HEK293T (cell line): ENCODE results near the gene ALOX12.

Source experiments
- BHLHE40 ChIP-seq: fragments of 450-650 bp; IDR thresholded peaks from 2 replicates; pipeline ENCODE4 v1.6.1; 2016; ENCODE audit warnings: mild to moderate bottlenecking, moderate library complexity, borderline replicate concordance
- ELF4 ChIP-seq: fragments of 450-650 bp; IDR thresholded peaks from 2 replicates; pipeline ENCODE4 v1.6.1; 2017; ENCODE audit warnings: antibody characterized with exemption
- FOXK2 ChIP-seq: fragments of 450-650 bp; IDR thresholded peaks from 2 replicates; pipeline ENCODE4 v1.6.1; 2016; ENCODE audit warnings: mild to moderate bottlenecking
- HDGF ChIP-seq: fragments of 450-650 bp; IDR thresholded peaks from 2 replicates; pipeline ENCODE4 v1.6.1; 2017; ENCODE audit warnings: antibody characterized with exemption, borderline replicate concordance
- L3MBTL2 ChIP-seq: fragments of 450-650 bp; conservative IDR thresholded peaks from 2 replicates; pipeline ENCODE4 v1.6.1; 2016; ENCODE audit warnings: mild to moderate bottlenecking
- SP1 ChIP-seq: fragments of 450-650 bp; IDR thresholded peaks from 2 replicates; pipeline ENCODE4 v1.6.1; 2017
- SUZ12 ChIP-seq: fragments of 450-650 bp; IDR thresholded peaks from 2 replicates; pipeline ENCODE4 v1.6.1; 2016; ENCODE audit warnings: mild to moderate bottlenecking
- TARDBP ChIP-seq: fragments of 450-650 bp; IDR thresholded peaks from 2 replicates; pipeline ENCODE4 v1.6.1; 2016
- ZNF384 ChIP-seq: fragments of 450-650 bp; IDR thresholded peaks from 2 replicates; pipeline ENCODE4 v1.6.1; 2016

DNA sequence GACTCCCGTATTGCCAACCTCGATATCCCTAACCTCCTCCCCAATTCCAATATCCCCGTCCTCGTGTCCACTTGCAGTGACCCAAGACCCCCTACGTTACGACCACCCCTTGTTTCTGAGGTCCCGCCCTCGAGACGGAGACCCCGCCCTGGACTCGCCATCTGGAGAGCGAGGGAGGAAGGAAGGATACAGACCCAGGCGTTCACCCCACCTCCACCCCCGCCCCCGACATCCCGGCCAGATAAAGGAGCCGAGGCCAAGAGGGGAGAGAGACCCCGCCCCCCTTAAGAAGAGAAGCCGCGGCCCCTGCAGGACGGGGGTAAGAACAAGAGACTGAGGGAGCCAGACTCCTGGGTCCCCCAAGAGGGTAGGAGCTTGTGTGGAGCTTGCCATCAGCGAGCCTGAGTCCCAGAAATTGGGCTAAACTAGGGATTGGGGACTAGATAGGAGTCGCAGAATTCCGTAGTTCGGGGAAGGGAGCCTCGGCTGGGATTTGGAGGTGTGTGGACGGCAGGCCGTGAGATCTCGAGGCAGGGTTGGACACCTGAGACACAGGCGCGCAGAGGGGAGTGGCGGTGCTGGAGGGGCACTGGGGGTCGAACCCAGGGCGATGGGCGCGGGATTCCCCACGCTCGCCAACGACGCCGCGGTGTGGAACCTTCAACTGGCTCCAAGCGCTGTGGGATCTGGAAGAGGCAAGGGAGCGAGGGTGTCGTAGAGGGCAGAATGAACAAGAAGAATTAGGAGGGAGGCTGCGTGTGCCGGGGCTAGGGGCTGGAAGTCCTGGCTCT is 27.1 kb downstream of the ALOX12 start, which contains the start of gene BCL6B:
- TF ChIP-seq BHLHE40: no peak
- no peak for TF ChIP-seq ZNF384
- no peak for TF ChIP-seq FOXK2
- no peak for TF ChIP-seq ELF4
- TF ChIP-seq SUZ12: no peak
- TF ChIP-seq TARDBP: no peak
- TF ChIP-seq L3MBTL2: no peak
- no peak for TF ChIP-seq SP1
- TF ChIP-seq HDGF: no peak
